Superior temporal gyrus (tissue), 1 donor: ENCODE measurements around the gene NACA.
"Not testable (repeated sequence)": the region's sequence is repeated elsewhere in the genome, so short reads cannot be mapped to it uniquely, and the experiment has no call there.

Experiments used
- DNase-seq: peaks from one replicate; pipeline ENCODE4 v3.0.0-alpha.2; 2016; ENCODE audit errors: extremely low spot score

The NACA gene

GRCh38 chr12:56724701-56724971 is 463 bp downstream of the NACA start:
- DNase-seq: no peak

- DNase-seq: peak; percentile 47
These were observed 1.0 kb downstream of the NACA start for GRCh38 chr12:56723889-56724700.

DNA sequence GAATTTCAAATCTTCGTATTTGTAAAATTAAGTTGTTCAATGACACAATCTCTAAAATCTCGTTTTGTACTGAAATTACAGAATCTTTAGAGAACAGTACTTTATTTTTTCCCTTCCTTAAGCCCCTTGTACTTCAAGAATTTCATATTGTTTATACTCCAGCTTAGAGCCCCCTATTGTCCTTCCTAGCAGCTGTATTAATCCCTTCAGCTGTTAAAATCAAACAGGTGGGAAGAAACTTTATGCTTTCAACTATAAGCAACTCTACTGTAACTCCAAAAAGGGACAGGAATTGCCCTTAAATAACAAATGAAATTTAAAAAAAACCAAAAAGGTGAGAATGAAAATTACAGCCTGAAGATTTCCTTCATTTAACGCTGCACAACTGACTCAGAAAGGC is 1.7 kb downstream of the NACA start:
- no peak for DNase-seq

- no peak for DNase-seq
These were observed 2.3 kb downstream of the NACA start for GRCh38 chr12:56722832-56723231.

- no peak for DNase-seq
These were observed 3.4 kb downstream of the NACA start for GRCh38 chr12:56721721-56722120.

DNA sequence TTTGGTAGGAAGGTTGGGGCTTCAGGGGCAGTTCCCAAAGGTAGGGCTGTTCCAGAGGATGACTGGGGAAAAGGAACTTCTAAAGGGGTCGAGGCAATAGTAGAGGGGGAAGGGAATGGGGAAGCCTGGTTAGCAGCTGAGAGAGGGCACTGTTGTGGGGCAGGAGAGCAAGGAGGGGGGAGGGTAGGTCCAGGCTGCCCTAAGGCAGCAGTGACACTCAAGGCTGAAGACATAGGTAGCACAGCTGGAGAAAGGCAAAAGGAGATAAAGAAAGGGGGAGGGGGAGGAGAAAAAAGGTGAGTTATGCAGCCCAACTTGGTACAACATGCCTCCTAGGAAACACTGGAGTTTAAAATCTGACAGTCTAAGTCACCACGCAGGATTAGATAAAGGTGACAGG is 3.9 kb downstream of the NACA start:
- no peak for DNase-seq

DNA sequence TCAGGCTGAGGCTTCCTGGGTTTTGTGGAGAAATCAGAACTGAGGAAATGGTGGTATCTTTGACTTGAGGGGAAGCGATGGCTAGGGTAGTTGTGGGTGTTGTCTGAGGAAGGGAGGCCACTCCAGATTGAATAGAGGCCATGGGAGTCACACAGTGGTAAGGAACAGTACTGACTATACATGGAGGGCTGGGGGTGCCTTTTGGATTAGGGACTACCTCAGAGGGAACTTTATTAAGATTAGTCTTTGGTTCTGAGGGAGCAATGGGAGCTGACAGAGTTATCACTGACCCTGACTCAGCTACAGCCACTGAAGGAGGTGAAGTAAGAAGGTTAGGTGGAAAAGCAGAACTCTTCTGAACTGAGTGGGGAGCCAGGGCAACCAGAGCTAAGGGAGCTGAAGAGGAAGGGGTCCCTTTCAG is 4.4 kb downstream of the NACA start:
- no peak for DNase-seq

DNA sequence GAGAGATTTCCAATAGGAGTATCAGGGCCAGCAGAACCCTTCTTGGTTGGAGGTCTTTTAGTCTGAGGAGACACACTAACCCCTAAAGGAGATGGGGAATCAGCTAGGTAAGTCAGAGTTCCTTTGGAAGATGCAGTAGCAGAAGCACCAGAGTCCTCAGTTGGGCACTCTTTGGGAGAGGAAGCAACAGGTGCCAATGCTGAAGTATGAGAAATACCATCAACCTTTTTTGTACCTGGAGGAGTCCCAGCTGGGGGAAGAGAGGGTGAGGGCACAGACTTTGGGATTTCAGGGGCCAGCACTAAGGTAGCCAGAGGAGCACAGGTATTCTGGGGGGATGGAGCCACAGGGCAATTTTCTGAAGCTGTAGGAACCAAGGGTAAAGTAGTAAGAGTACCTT is 6.0 kb downstream of the NACA start:
- DNase-seq: no peak

DNA sequence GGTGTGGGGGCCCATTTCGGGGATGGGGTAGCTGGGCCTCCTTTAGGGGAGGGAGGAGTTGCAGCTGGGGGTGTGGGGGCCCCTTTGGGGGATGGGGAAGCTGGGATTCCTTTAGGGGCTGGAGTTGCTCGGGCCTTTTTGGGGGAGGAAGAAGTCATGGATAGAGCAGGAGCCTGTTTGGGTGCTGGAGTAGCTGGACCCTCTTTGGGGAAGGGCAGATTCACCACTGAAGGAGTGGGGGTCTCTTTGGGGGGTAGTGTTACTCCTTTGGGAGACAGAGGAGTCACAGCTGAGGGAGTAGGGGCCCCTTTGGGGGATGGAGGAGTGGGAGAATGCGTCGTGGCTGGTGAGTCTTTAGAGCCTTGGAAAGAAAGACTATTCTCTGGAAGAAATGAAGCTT is 6.5 kb downstream of the NACA start:
- DNase-seq: no peak

- DNase-seq: no peak
These were observed 7.0 kb downstream of the NACA start for GRCh38 chr12:56718149-56718548.

DNA sequence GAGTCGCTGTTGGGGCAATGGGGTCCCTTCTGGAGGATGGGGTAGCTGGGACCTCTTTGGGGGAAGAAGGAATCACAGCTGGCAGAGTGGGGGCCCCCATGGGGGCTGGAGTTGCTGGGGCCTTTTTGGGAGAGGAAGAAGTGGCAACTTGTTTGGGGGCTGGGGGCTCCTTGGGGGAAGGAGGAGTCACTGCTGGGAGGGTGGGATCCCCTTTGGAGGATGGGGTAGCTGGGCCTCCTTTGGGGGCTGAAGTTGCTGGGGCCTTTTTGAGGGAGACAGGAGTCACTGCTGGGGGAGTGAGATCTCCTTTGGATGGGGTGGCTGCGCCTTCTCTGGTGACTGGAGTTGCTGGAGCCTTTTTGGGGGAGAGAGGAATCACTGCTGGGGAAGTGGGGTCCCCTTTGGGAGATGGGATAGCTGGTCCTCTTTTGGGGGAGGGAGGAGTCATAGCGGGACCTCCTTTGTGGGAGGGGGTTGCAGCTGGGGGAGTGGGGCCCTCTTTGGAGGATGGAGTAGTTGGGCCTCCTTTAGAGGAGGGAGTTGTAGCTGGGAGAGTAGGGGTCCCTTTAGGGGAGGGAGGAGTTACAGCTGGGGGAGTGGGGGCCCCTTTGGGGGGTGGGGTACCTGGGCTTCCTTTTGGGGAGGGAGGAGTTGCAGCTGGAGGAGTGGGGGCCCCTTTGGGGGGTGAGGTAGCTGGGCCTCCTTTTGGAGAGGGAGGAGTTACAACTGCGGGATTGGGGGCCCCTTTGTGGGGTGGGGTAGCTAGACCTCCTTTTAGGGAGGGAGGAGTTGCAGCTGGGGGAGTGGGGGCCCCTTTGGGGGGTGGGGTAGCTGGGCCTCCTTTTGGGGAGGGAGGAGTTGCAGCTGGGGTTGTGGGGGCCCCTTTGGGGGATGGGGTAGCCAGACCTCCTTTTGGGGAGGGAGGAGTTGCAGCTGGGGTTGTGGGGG is 7.9 kb downstream of the NACA start:
- DNase-seq: no peak

GRCh38 chr12:56716458-56716857 is 8.6 kb downstream of the NACA start:
- no peak for DNase-seq

- no peak for DNase-seq
These were observed 9.3 kb downstream of the NACA start for GRCh38 chr12:56715798-56716197.

- no peak for DNase-seq
These were observed 10.6 kb downstream of the NACA start for GRCh38 chr12:56714431-56714929.

DNA sequence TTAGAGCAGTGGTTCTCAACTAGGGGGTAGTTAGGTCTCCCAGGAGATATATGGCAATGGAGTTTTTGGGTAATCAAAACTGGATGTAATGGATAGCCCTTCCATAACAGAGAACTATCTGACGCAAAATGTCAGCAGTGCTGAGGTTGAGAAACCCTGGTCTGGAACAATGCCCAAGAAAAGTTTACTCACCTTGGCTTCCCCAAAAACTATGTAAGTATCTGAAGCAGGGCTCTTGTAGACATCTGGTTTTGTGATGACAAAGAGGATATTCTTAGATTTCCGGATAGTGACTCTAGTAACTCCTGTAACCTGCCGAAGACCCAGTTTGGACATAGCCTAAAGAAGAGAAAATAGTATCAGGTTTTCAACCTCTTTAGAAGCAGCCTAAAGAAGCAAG is 11.8 kb downstream of the NACA start:
- DNase-seq: no peak

DNA sequence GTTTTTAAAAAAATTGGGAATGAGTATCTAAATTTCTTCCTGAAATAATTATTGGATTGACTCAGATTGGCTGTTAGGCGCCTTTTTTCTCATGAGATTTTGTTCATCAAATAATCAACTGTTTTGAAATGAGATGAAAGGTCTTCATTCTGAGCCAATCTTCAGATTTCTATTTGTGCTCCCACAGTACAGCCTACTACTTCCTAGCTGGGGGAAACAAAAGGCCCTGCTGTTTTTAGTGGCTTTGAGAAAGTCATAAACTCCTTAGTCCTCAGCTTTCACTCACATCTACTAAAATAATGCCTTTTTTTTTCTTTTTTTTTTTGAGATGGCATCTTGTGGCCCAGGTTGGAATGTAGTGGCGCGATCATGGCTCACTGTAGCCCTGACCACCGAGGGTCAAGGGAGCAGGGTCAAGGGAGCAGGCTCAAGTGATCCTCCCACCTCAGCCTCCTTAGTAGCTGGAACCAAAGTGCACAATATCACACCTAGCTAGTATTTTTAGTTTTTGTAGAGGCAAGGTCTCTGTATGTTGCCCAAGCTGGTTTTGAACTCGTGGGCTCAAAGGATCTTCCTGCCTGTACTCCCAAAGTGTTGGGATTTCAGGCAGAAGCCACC is 15.2 kb downstream of the NACA start:
- no peak for DNase-seq

GRCh38 chr12:56704522-56704921 is 20.6 kb downstream of the NACA start:
- not testable (repeated sequence) for DNase-seq

DNA sequence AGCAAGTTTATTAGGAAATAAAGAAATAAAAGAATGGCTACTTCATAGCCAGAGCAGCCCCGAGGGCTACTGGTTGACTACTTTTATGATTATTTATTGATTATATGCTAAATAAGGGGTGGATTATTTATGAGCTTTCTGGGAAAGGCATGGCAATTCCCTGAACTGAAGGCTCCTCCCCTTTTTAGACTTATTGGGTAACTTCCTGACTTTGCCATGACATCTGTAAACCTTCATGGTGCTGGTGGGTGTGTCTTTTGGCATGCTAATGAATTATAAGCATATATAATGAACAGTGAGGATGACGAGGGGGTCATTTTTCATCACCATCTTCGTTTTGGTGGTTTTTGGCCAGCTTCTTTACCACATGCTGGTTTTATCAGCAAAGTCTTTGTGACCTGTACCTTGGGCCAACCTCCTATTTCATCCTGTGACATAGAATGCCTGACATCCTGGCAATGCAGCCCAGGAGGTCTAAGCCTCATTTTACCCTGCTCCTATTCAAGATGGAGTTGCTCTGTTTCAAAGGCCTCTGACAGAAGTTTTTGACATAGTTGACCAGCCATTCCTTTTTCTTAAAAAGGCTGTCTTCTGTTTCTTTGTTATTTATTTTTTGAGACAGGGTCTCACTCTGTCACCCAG is 26.0 kb downstream of the NACA start:
- no peak for DNase-seq

- DNase-seq: no peak
These were observed 29.6 kb downstream of the NACA start for GRCh38 chr12:56695327-56696101.

DNA sequence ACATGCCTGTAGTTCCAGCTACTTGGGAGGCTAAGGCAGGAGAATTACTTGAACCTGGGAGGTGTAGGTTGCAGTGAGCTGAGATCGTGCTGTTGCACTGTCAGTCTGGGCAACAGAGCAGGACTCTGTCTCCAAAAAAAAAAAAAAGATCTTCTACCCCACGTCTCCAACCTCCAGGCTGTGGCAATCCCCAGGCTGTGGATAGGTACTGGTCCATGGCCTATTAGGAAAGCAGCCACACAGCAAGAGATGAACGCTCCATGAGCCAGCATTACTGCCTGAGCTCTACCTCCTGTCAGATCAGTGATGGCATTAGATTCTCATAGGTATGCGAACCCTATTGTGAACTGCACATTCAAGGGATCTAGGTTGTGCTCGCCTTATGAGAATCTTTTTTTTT is 30.9 kb downstream of the NACA start:
- DNase-seq: no peak

DNA sequence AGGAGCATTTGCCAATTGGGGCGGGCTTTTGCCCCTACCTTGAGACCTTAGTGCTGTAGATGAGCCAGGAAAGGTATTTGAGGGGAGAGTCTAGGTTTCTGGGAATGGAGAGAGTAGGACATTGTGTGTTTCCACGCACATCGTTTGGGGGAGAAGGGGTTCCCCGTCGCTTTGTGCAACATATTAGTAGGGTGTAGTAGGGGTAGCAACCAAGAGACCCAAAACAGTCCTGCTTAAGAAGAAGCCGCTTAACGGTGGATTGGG is 36.3 kb downstream of the NACA start:
- no peak for DNase-seq
